SK-N-SH treated with all-trans-retinoic acid at 6 μM for 48 hours (cell line): ENCODE data around the gene AUH.

ENCODE experiments used
- ATAC-seq: fragments of 200-7000 bp; cut with Tn5 transposase; 3 replicates; pipeline ENCODE4 v1.9.1; 2020; ENCODE audit warnings: mild to moderate bottlenecking, moderate library complexity
- ARNTL ChIP-seq: fragments of 450-650 bp; formaldehyde crosslinking; IDR thresholded peaks from 2 replicates; pipeline ENCODE4 v1.5.0; 2020; ENCODE audit warnings: low read depth, mild to moderate bottlenecking, moderate library complexity, borderline replicate concordance
- CSRNP3 ChIP-seq: fragments of 250-450 bp; sonication (Bioruptor Pico); IDR thresholded peaks from 2 replicates; pipeline ENCODE4 v1.5.1; 2021; ENCODE audit warnings: mild to moderate bottlenecking, moderate library complexity
- ESRRG ChIP-seq: fragments of 250-450 bp; sonication (Bioruptor Pico); IDR thresholded peaks from 2 replicates; pipeline ENCODE4 v1.6.1; 2021; ENCODE audit warnings: mild to moderate bottlenecking
- GLIS3 ChIP-seq: fragments of 250-450 bp; sonication (Bioruptor Pico); IDR thresholded peaks from 2 replicates; pipeline ENCODE4 v1.5.0; 2020; ENCODE audit warnings: mild to moderate bottlenecking, moderate library complexity
- ISL1 ChIP-seq: fragments of 250-450 bp; sonication (Bioruptor Pico); IDR thresholded peaks from 2 replicates; pipeline ENCODE4 v2.1.2; 2022; ENCODE audit warnings: mild to moderate bottlenecking, moderate library complexity
- OSR1 ChIP-seq: fragments of 250-450 bp; sonication (Bioruptor Pico); IDR thresholded peaks from 2 replicates; pipeline ENCODE4 v1.8.0; 2022; ENCODE audit warnings: moderate library complexity, mild to moderate bottlenecking, inconsistent platforms
- PATZ1 ChIP-seq: fragments of 250-450 bp; sonication (Bioruptor Pico); IDR thresholded peaks from 2 replicates; pipeline ENCODE4 v1.8.0; 2020; ENCODE audit warnings: mild to moderate bottlenecking, moderate library complexity, borderline replicate concordance
- RARB ChIP-seq: fragments of 250-450 bp; sonication (Bioruptor Pico); IDR thresholded peaks from 2 replicates; pipeline ENCODE4 v1.8.0; 2021; ENCODE audit warnings: mild to moderate bottlenecking, moderate library complexity
- SNAI2 ChIP-seq: fragments of 250-450 bp; sonication (Bioruptor Pico); IDR thresholded peaks from 2 replicates; pipeline ENCODE4 v1.5.0; 2020; ENCODE audit warnings: mild to moderate bottlenecking, moderate library complexity
- TOX ChIP-seq: fragments of 250-450 bp; sonication (Bioruptor Pico); IDR thresholded peaks from 2 replicates; pipeline ENCODE4 v1.8.0; 2021; ENCODE audit warnings: mild to moderate bottlenecking, moderate library complexity, borderline replicate concordance
- TSHZ2 ChIP-seq: fragments of 250-450 bp; sonication (Bioruptor Pico); IDR thresholded peaks from 2 replicates; pipeline ENCODE4 v1.5.0; 2020; ENCODE audit warnings: mild to moderate bottlenecking, moderate library complexity
- ZC3H10 ChIP-seq: fragments of 250-450 bp; sonication (Bioruptor Pico); IDR thresholded peaks from 2 replicates; pipeline ENCODE4 v1.5.1; 2021; ENCODE audit warnings: mild to moderate bottlenecking, moderate library complexity
- ZFP3 ChIP-seq: fragments of 250-450 bp; sonication (Bioruptor Pico); IDR thresholded peaks from 2 replicates; pipeline ENCODE4 v1.5.0; 2020; ENCODE audit warnings: mild to moderate bottlenecking, moderate library complexity
- ZFP30 ChIP-seq: fragments of 450-650 bp; formaldehyde crosslinking; IDR thresholded peaks from 2 replicates; pipeline ENCODE4 v1.5.0; 2022; ENCODE audit warnings: mild to moderate bottlenecking, moderate library complexity
- ZNF565 ChIP-seq: fragments of 450-650 bp; formaldehyde crosslinking; conservative IDR thresholded peaks from 2 replicates; pipeline ENCODE4 v1.5.0; 2020; ENCODE audit warnings: low read depth, mild to moderate bottlenecking, moderate library complexity
- ZNF8 ChIP-seq: fragments of 450-650 bp; formaldehyde crosslinking; IDR thresholded peaks from 2 replicates; pipeline ENCODE4 v1.5.0; 2020; ENCODE audit warnings: mild to moderate bottlenecking, moderate library complexity

AUH gene

GRCh38 chr9:91220021-91220420 is 141.7 kb downstream of the AUH start:
- no peak for TF ChIP-seq GLIS3 (CRISPR knock-in tag)
- TF ChIP-seq TSHZ2 = no peak
- no peak for TF ChIP-seq ZNF565 (CRISPR knock-in tag)
- TF ChIP-seq ZFP3 (CRISPR knock-in tag) = no peak
- TF ChIP-seq ARNTL (CRISPR knock-in tag) = no peak
- no peak for TF ChIP-seq ISL1 (CRISPR knock-in tag)
- no peak for TF ChIP-seq PATZ1
- no peak for TF ChIP-seq SNAI2 (CRISPR knock-in tag)
- TF ChIP-seq ZNF8 = no peak
- no peak for TF ChIP-seq ESRRG
- no peak for TF ChIP-seq ZC3H10 (CRISPR knock-in tag)
- TF ChIP-seq CSRNP3 (CRISPR knock-in tag) = no peak
- TF ChIP-seq, all 23 proteins: peak for 0
- ATAC-seq = no peak

- ATAC-seq = no peak
- TF ChIP-seq ZNF565 (CRISPR knock-in tag) (no peak), PATZ1 (no peak), ISL1 (CRISPR knock-in tag) (no peak), RARB (CRISPR knock-in tag) (no peak), TOX (no peak)
Observed at GRCh38 chr9:91219557-91219956, 142.2 kb downstream of the AUH start.

- no peak for TF ChIP-seq OSR1 (CRISPR knock-in tag)
- TF ChIP-seq ZFP30 (CRISPR knock-in tag) = no peak
- TF ChIP-seq RARB (CRISPR knock-in tag) = no peak
- TF ChIP-seq SNAI2 (CRISPR knock-in tag) = no peak
- no peak for TF ChIP-seq ISL1 (CRISPR knock-in tag)
- TF ChIP-seq ZNF565 (CRISPR knock-in tag) = no peak
- no peak for TF ChIP-seq PATZ1
- no peak for TF ChIP-seq ARNTL (CRISPR knock-in tag)
- TF ChIP-seq CSRNP3 (CRISPR knock-in tag) = no peak
- TF ChIP-seq ZFP3 (CRISPR knock-in tag) = no peak
- TF ChIP-seq TSHZ2 = no peak
- ATAC-seq = no peak
Observed at GRCh38 chr9:91217388-91217787, 144.3 kb downstream of the AUH start.
